ENCODE measurements around the gene HPSE2. TPM values are rescaled to one million over a fixed set of nuclear protein-coding genes. Genes with fewer than 3 reads are reported as not detected.

Gene HPSE2
- total RNA-seq, 1 experiment from 2014 or later, result 0.05 TPM

DNA sequence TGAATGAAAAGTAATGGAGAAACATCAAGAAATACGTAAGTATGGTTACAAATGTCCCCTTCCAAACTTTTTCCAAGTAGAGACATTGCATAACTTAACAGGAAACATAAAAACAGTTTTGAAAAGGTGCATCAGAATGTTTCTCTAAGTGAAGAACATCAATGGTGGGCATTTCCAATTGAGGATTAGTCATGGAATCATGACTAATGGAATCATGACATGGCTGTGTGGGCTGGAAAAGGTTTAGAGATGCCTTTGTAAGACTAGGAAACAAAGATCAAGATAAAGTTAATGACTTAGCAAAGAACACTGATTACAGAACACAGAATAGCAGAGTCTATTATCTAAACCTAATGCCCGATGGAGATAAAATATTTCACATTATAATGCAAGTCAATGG, 272.0 kb downstream of the HPSE2 start:
- no peak overlapping the region for H3K4me2 ChIP-seq (ENCODE audit: low read length)
- no peak overlapping the region for H2AFZ ChIP-seq (ENCODE audit: low read depth, low read length, poor library complexity, severe bottlenecking)
- no peaks in the 10 kb centered on the region for H4K20me1 ChIP-seq (ENCODE audit: insufficient read depth)
- DNase-seq (ENCODE audit: low read depth, low spot score) (no peak), ATAC-seq (no peak)
- no TSS peak for BruUV-seq (replicated peaks)
- H3K27me3 ChIP-seq (ENCODE audit: insufficient read depth, low read length), result no peaks in the 10 kb centered on the region
- ChIA-PET RAD21 (ENCODE audit: low non-redundant PET in 1 of 2, low total read pairs in 2 of 2, uncharacterized antibody in 2 of 2, unreplicated experiment in 2 of 2) (no interaction called here), POLR2A (no interaction called here), CTCF (no interaction called here)
- H3K4me1 ChIP-seq (ENCODE audit: control insufficient read depth in 1 of 2, insufficient read depth in 2 of 2, low read length in 2 of 2), result no peaks in the 10 kb centered on the region
- H3K9me3 ChIP-seq (ENCODE audit: control insufficient read depth in 1 of 2, insufficient read depth in 1 of 2, low read depth in 1 of 2, low read length in 2 of 2), result no peaks in the 10 kb centered on the region
- TF ChIP-seq YY1 (IDR thresholded peaks at IDR 0.05; ENCODE audit: extremely low read depth, insufficient replicate concordance, low read depth, low read length) (no peak), ELF1 (IDR thresholded peaks at IDR 0.05; ENCODE audit: borderline replicate concordance, low read depth) (no peak), CBX3 (IDR thresholded peaks at IDR 0.05; ENCODE audit: low read depth) (no peak), TCF7L2 (IDR thresholded peaks at IDR 0.05; ENCODE audit: borderline replicate concordance, extremely low read depth, insufficient read depth, insufficient read length) (no peak), CEBPB (IDR thresholded peaks at IDR 0.05; ENCODE audit: low read depth) (no peak), JUND (IDR thresholded peaks at IDR 0.05) (no peak), RAD21 (IDR thresholded peaks at IDR 0.05; ENCODE audit: low read depth) (no peak), SIN3A (IDR thresholded peaks at IDR 0.05; ENCODE audit: low read depth) (no peak), ZFX (IDR thresholded peaks at IDR 0.05) (no peak), POLR2AphosphoS5 (IDR thresholded peaks at IDR 0.05; ENCODE audit: low read depth, low read length) (no peak), POLR2A (IDR thresholded peaks at IDR 0.05; ENCODE audit: borderline replicate concordance, extremely low read depth, insufficient read depth, insufficient read length) (no peak), SP1 (IDR thresholded peaks at IDR 0.05; ENCODE audit: low read depth) (no peak), SRF (IDR thresholded peaks at IDR 0.05; ENCODE audit: low read depth) (no peak), EZH2phosphoT487 (IDR thresholded peaks at IDR 0.05; ENCODE audit: borderline replicate concordance) (no peak), ZNF274 (IDR thresholded peaks at IDR 0.05; ENCODE audit: low read depth, low read length) (no peak), FOSL1 (IDR thresholded peaks at IDR 0.05; ENCODE audit: low read depth) (no peak)
- TF ChIP-seq, protein P1, sequence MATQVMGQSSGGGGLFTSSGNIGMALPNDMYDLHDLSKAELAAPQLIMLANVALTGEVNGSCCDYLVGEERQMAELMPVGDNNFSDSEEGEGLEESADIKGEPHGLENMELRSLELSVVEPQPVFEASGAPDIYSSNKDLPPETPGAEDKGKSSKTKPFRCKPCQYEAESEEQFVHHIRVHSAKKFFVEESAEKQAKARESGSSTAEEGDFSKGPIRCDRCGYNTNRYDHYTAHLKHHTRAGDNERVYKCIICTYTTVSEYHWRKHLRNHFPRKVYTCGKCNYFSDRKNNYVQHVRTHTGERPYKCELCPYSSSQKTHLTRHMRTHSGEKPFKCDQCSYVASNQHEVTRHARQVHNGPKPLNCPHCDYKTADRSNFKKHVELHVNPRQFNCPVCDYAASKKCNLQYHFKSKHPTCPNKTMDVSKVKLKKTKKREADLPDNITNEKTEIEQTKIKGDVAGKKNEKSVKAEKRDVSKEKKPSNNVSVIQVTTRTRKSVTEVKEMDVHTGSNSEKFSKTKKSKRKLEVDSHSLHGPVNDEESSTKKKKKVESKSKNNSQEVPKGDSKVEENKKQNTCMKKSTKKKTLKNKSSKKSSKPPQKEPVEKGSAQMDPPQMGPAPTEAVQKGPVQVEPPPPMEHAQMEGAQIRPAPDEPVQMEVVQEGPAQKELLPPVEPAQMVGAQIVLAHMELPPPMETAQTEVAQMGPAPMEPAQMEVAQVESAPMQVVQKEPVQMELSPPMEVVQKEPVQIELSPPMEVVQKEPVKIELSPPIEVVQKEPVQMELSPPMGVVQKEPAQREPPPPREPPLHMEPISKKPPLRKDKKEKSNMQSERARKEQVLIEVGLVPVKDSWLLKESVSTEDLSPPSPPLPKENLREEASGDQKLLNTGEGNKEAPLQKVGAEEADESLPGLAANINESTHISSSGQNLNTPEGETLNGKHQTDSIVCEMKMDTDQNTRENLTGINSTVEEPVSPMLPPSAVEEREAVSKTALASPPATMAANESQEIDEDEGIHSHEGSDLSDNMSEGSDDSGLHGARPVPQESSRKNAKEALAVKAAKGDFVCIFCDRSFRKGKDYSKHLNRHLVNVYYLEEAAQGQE (IDR thresholded peaks at IDR 0.05; ENCODE audit: low read depth), result no peak
- TF ChIP-seq, protein P2, sequence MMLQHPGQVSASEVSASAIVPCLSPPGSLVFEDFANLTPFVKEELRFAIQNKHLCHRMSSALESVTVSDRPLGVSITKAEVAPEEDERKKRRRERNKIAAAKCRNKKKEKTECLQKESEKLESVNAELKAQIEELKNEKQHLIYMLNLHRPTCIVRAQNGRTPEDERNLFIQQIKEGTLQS (IDR thresholded peaks at IDR 0.05), result no peak
- TF ChIP-seq, protein P3, sequence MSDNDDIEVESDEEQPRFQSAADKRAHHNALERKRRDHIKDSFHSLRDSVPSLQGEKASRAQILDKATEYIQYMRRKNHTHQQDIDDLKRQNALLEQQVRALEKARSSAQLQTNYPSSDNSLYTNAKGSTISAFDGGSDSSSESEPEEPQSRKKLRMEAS (IDR thresholded peaks at IDR 0.05), result no peak
- TF ChIP-seq, protein P4, sequence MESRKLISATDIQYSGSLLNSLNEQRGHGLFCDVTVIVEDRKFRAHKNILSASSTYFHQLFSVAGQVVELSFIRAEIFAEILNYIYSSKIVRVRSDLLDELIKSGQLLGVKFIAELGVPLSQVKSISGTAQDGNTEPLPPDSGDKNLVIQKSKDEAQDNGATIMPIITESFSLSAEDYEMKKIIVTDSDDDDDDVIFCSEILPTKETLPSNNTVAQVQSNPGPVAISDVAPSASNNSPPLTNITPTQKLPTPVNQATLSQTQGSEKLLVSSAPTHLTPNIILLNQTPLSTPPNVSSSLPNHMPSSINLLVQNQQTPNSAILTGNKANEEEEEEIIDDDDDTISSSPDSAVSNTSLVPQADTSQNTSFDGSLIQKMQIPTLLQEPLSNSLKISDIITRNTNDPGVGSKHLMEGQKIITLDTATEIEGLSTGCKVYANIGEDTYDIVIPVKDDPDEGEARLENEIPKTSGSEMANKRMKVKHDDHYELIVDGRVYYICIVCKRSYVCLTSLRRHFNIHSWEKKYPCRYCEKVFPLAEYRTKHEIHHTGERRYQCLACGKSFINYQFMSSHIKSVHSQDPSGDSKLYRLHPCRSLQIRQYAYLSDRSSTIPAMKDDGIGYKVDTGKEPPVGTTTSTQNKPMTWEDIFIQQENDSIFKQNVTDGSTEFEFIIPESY (IDR thresholded peaks at IDR 0.05; ENCODE audit: extremely low read depth, insufficient replicate concordance, low read length), result no peak
- no peaks in the 10 kb centered on the region for H3K9me2 ChIP-seq (ENCODE audit: insufficient read depth)
- H3K79me2 ChIP-seq (ENCODE audit: insufficient read depth, low read length), result no peaks in the 10 kb centered on the region
- H3K27ac ChIP-seq (ENCODE audit: low read depth, low read length), result no peak overlapping the region
- no peak overlapping the region for H3K9ac ChIP-seq (ENCODE audit: low read length)
- intact Hi-C loops (cut with micrococcal nuclease), result no loop called here
- no peak overlapping the region for H3K4me3 ChIP-seq (replicated peaks in 1 of 2; ENCODE audit: low read depth in 1 of 2, low read length in 2 of 2)
- H3K36me3 ChIP-seq (ENCODE audit: control insufficient read depth in 1 of 2, insufficient read depth in 2 of 2, low read length in 2 of 2), result no peaks in the 10 kb centered on the region

Measured in HCT116 (cell line).